Measurements from ENCODE around the gene MSANTD1. TPM values are rescaled to one million over a fixed set of nuclear protein-coding genes. Genes with fewer than 3 reads are reported as not detected.

The MSANTD1 gene
- total and polyA plus RNA-seq, 2 donors (not counting 3 experiments of a cell fraction or from before 2014, with no cell fraction given): 0.14 to 1.2 TPM

DNA sequence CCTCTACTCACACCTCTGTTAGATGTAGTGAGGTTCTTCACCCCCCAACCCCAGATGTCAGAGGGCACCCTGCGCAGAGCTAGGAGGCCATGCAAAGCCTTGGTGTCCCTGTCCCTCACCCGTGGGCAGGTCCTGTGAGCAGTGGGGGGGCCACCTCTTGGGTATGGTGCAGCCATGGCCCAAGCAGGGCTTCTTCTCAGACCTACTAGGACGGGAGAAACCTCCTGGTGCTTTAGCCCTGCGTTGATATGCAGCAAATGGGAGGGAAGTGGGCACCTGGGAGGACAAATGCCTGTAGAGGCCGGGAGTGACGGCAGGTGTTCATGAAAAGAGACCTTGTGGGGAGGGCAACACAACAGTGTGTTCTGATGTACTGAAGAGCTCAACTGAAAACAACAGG, 38.5 kb upstream of the MSANTD1 start:
- Histone ChIP-seq H3K9me3 (replicated peaks; ENCODE audit: control insufficient read depth, insufficient read depth, low read length) (no peaks in the 10 kb centered on the region), H3K4me1 (ENCODE audit: control insufficient read depth, extremely low read depth, insufficient read depth, low read length) (peaks cover 2% of the 10 kb centered on the region), H3K9ac (replicated peaks; ENCODE audit: extremely low read depth, insufficient read depth, low read length) (no peak overlapping the region), H3K79me2 (ENCODE audit: control insufficient read depth, insufficient read depth, low read length) (no peaks in the 10 kb centered on the region), H3K9me1 (replicated peaks; ENCODE audit: control insufficient read depth, extremely low read depth, insufficient read depth, low read length) (no peaks in the 10 kb centered on the region), H4K20me1 (replicated peaks; ENCODE audit: control insufficient read depth, extremely low read depth, insufficient read depth, low read length) (no peaks in the 10 kb centered on the region), H3K4me3 (replicated peaks in 1 of 3; ENCODE audit: insufficient read depth in 1 of 3, low read depth in 1 of 3, low read length in 3 of 3) (no peak overlapping the region), H3K4me2 (ENCODE audit: insufficient read depth, low read length) (no peak overlapping the region), H3K27me3 (ENCODE audit: control insufficient read depth in 2 of 2, insufficient read depth in 2 of 2, low read length in 2 of 2) (no peaks in the 10 kb centered on the region), H3K36me3 (ENCODE audit: control insufficient read depth in 2 of 2, extremely low read depth in 1 of 2, insufficient read depth in 2 of 2, low read length in 2 of 2) (peaks cover 13 to 33% of the 10 kb centered on the region in 2 experiments), H2AFZ (ENCODE audit: low read depth, low read length) (no peak overlapping the region), H3K27ac (ENCODE audit: insufficient read depth, low read depth, low read length) (no peak overlapping the region)
- FAIRE-seq (no peak), DNase-seq (ENCODE audit: low read depth, low spot score) (no peak)
- no TSS peak for BruUV-seq (replicated peaks)
- ChIA-PET CTCF (interaction anchor here (1.0 to 1.5 kb wide), 3 partner anchors 39 to 270 kb away, joined by 4 to 5 read pairs (median 4); no protein-coding TSS in a partner anchor), POLR2A (no interaction called here)
- intact Hi-C loops (cut with micrococcal nuclease): no loop called here
- dilution Hi-C loops (cut with MboI; ENCODE audit: extremely low pct_ligation_motif_present, low sequenced_read_pairs): no loop called here
- TF ChIP-seq POLR2A (IDR thresholded peaks at IDR 0.05; ENCODE audit: low read depth, low read length) (no peak), JUN (IDR thresholded peaks at IDR 0.05; ENCODE audit: borderline replicate concordance, insufficient read depth, insufficient read length, low read depth) (no peak), GATA2 (IDR thresholded peaks at IDR 0.05; ENCODE audit: insufficient read depth, insufficient read length, low read depth, low read length) (no peak), EZH2 (IDR thresholded peaks at IDR 0.05; ENCODE audit: borderline replicate concordance, low read depth, low read length, severe bottlenecking) (no peak), MYC (IDR thresholded peaks at IDR 0.05; ENCODE audit: low read depth, low read length) (no peak), FOS (IDR thresholded peaks at IDR 0.05; ENCODE audit: borderline replicate concordance, insufficient read depth, low read length) (no peak), POLR2AphosphoS5 (IDR thresholded peaks at IDR 0.05; ENCODE audit: insufficient read depth, low read depth, low read length) (no peak)
- TF ChIP-seq, protein P1, sequence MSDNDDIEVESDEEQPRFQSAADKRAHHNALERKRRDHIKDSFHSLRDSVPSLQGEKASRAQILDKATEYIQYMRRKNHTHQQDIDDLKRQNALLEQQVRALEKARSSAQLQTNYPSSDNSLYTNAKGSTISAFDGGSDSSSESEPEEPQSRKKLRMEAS (IDR thresholded peaks at IDR 0.05; ENCODE audit: insufficient read depth, insufficient read length): no peak
- TF ChIP-seq, protein P2, sequence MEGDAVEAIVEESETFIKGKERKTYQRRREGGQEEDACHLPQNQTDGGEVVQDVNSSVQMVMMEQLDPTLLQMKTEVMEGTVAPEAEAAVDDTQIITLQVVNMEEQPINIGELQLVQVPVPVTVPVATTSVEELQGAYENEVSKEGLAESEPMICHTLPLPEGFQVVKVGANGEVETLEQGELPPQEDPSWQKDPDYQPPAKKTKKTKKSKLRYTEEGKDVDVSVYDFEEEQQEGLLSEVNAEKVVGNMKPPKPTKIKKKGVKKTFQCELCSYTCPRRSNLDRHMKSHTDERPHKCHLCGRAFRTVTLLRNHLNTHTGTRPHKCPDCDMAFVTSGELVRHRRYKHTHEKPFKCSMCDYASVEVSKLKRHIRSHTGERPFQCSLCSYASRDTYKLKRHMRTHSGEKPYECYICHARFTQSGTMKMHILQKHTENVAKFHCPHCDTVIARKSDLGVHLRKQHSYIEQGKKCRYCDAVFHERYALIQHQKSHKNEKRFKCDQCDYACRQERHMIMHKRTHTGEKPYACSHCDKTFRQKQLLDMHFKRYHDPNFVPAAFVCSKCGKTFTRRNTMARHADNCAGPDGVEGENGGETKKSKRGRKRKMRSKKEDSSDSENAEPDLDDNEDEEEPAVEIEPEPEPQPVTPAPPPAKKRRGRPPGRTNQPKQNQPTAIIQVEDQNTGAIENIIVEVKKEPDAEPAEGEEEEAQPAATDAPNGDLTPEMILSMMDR (IDR thresholded peaks at IDR 0.05; ENCODE audit: extremely low read depth in 1 of 2, insufficient read depth in 1 of 2, low read depth in 1 of 2, low read length in 2 of 2): no peak
